HG02678 (cell line): ENCODE data around the gene NPL.

Source experiments
- ATAC-seq: cut with Tn5 transposase; IDR thresholded peaks from one replicate; pipeline ENCODE4 v1.9.1; 2021; ENCODE audit warnings: mild to moderate bottlenecking, moderate library complexity; ENCODE audit not compliant: unreplicated experiment

Gene NPL

GRCh38 chr1:182789138-182790076, at the start of gene NPL:
Gene NPL (plus strand): TSS chr1:182789773. CDS start chr1:182794372, 4,599 bp downstream.
- peak; percentile 98 for ATAC-seq

- ATAC-seq, result no peak
Observed at GRCh38 chr1:182740120-182740519, 49.5 kb upstream of the NPL start.

GRCh38 chr1:182742780-182743179, 46.8 kb upstream of the NPL start:
- no peak for ATAC-seq

- no peak for ATAC-seq
Observed at GRCh38 chr1:182752077-182752988, 37.2 kb upstream of the NPL start.

- ATAC-seq, result no peak
Observed at GRCh38 chr1:182754087-182754486, 35.5 kb upstream of the NPL start.

- no peak for ATAC-seq
Observed at GRCh38 chr1:182754543-182755314, 34.8 kb upstream of the NPL start.

- no peak for ATAC-seq
Observed at GRCh38 chr1:182755632-182756031, 33.9 kb upstream of the NPL start.

- no peak for ATAC-seq
Observed at GRCh38 chr1:182756423-182756822, 33.1 kb upstream of the NPL start.

GRCh38 chr1:182761396-182762395, 27.9 kb upstream of the NPL start:
- no peak for ATAC-seq

GRCh38 chr1:182762536-182762935, 27.0 kb upstream of the NPL start:
- no peak for ATAC-seq

- no peak for ATAC-seq
Observed at GRCh38 chr1:182764029-182764727, 25.4 kb upstream of the NPL start.

GRCh38 chr1:182765391-182765790, 24.2 kb upstream of the NPL start:
- ATAC-seq, result no peak

GRCh38 chr1:182766050-182766449, 23.5 kb upstream of the NPL start:
- no peak for ATAC-seq

GRCh38 chr1:182766881-182767645, 22.5 kb upstream of the NPL start:
- no peak for ATAC-seq

- no peak for ATAC-seq
Observed at GRCh38 chr1:182768963-182769362, 20.6 kb upstream of the NPL start.

- no peak for ATAC-seq
Observed at GRCh38 chr1:182770232-182770631, 19.3 kb upstream of the NPL start.

GRCh38 chr1:182771187-182771984, 18.2 kb upstream of the NPL start:
- ATAC-seq, result no peak
